ENCODE measurements around the gene CA6. TPM values are rescaled to one million over a fixed set of nuclear protein-coding genes. Genes with fewer than 3 reads are reported as not detected.
"Not testable (repeated sequence)": the region's sequence is repeated elsewhere in the genome, so short reads cannot be mapped to it uniquely, and the experiment has no call there.

CA6 gene
- total RNA-seq, 1 donor from 2014 or later = not detected

GRCh38 chr1:9018333-9018732 lies 72.7 kb downstream of the CA6 start:
- intact Hi-C loops (cut with DNase I) = no loop called here
- H3K4me1 ChIP-seq = no peaks in the 10 kb centered on the region
- H3K9me3 ChIP-seq = no peaks in the 10 kb centered on the region
- DNase-seq (no peak), ATAC-seq (no peak)
- H3K4me3 ChIP-seq = no peak overlapping the region
- H3K27me3 ChIP-seq (ENCODE audit: low read depth) = no peaks in the 10 kb centered on the region
- H3K27ac ChIP-seq = no peak overlapping the region
- H3K36me3 ChIP-seq = no peaks in the 10 kb centered on the region
- TF ChIP-seq, protein P1, sequence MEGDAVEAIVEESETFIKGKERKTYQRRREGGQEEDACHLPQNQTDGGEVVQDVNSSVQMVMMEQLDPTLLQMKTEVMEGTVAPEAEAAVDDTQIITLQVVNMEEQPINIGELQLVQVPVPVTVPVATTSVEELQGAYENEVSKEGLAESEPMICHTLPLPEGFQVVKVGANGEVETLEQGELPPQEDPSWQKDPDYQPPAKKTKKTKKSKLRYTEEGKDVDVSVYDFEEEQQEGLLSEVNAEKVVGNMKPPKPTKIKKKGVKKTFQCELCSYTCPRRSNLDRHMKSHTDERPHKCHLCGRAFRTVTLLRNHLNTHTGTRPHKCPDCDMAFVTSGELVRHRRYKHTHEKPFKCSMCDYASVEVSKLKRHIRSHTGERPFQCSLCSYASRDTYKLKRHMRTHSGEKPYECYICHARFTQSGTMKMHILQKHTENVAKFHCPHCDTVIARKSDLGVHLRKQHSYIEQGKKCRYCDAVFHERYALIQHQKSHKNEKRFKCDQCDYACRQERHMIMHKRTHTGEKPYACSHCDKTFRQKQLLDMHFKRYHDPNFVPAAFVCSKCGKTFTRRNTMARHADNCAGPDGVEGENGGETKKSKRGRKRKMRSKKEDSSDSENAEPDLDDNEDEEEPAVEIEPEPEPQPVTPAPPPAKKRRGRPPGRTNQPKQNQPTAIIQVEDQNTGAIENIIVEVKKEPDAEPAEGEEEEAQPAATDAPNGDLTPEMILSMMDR (IDR thresholded peaks at IDR 0.05) = no peak

DNA sequence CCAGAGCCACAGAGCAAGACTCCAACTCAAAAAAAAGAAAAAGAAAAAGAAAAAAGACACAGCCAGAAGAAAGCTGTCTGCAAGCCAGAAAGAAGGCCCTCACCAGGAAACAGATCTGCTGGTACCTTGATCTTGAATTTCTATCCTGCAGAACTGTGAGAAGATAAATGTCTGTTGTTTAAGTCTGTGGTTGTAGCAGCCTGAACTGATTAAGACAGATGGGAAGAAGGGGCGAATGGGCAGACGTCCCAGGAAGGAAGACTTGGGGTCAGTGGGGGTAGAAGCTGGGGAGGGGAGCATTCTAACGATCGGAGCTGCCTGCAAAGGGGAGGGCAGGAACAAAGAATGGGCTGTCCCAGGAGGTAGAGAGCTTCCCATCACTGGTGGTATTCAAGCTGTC lies 74.2 kb downstream of the CA6 start:
- no peak for ATAC-seq
- intact Hi-C loops (cut with DNase I) = no loop called here

GRCh38 chr1:9020305-9020704 lies 74.6 kb downstream of the CA6 start:
- Histone ChIP-seq H3K27me3 (ENCODE audit: low read depth) (no peaks in the 10 kb centered on the region), H3K36me3 (no peaks in the 10 kb centered on the region), H3K27ac (no peak overlapping the region), H3K9me3 (no peaks in the 10 kb centered on the region), H3K4me3 (no peak overlapping the region), H3K4me1 (no peaks in the 10 kb centered on the region)
- TF ChIP-seq, protein P1 (IDR thresholded peaks at IDR 0.05) = no peak
- no peak for DNase-seq
- ATAC-seq = no peak
- intact Hi-C loops (cut with DNase I) = no loop called here

More for the DNA sequence above, 74.2 kb downstream of the CA6 start:
- no peaks in the 10 kb centered on the region for H3K4me1 ChIP-seq
- H3K4me3 ChIP-seq = no peak overlapping the region
- no peaks in the 10 kb centered on the region for H3K36me3 ChIP-seq
- H3K27ac ChIP-seq = no peak overlapping the region
- TF ChIP-seq, protein P1 (IDR thresholded peaks at IDR 0.05) = no peak
- no peaks in the 10 kb centered on the region for H3K9me3 ChIP-seq
- H3K27me3 ChIP-seq (ENCODE audit: low read depth) = no peaks in the 10 kb centered on the region
- DNase-seq = no peak

DNA sequence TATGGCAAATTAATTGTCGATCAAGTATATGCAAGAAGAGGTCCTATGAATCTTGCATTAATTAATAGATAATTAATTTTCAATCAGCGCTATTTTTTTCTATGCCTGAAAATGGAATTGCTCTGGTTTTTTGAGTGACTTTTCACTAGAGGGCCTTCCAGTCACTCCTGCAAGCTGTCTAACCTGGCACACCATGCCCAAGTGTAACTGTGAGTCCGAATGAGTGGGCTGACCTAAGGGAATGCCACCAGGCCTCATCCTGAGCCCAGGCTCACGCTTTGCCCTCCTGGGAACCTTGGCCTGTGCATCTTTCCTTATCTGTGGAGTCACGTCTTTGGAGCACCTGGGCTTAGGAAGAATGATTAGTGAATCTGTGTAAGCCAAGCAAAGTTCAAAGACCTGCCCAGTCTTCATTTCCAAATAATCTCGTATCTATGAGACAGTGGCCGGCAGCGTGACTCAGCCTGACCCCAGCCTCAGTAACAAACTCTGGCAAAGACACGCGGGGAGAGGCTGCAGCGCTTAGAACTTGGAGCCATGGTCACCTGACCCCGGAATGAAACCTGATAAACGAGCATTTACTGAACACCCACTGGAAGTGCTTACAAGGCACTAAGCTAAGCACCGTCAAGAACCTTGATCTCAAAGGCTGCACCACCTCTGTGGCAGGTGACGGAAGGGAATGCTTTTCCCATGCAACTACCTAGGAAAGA lies 76.5 kb downstream of the CA6 start:
- peak; percentile 31 to 60 for ATAC-seq
- not testable (repeated sequence) for H3K27me3 ChIP-seq (ENCODE audit: low read depth)

DNA sequence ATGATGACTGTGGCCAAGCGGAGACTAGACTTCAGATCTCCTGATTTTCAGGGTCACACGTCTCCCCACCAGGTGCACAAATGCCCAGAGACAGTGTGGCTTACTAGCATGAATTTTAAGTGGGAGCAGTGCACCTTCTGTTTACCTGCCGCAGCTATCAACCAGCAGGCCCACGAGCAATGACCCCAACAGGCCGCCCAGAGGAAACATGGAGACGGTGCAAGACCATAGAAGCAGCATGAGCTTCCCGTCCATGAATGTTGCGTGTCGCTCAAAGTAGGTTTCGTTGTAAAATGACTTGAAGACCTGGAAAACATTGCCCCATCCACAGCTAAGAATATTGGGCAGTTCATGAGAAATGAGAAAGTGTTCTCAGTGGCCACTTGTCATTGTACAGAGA lies 77.1 kb downstream of the CA6 start:
- Histone ChIP-seq H3K27me3 (ENCODE audit: low read depth) (no peaks in the 10 kb centered on the region), H3K27ac (no peak overlapping the region), H3K36me3 (no peaks in the 10 kb centered on the region), H3K9me3 (no peaks in the 10 kb centered on the region), H3K4me3 (no peak overlapping the region), H3K4me1 (no peaks in the 10 kb centered on the region)
- intact Hi-C loops (cut with DNase I) = no loop called here
- DNase-seq = no peak
- TF ChIP-seq, protein P1 (IDR thresholded peaks at IDR 0.05) = no peak
- no peak for ATAC-seq

More for the DNA sequence above, 76.5 kb downstream of the CA6 start:
- H3K27ac ChIP-seq; DNase-seq; intact Hi-C loops (cut with DNase I); H3K36me3 ChIP-seq; H3K4me1 ChIP-seq; H3K9me3 ChIP-seq; H3K4me3 ChIP-seq: not testable (repeated sequence)

Other genes starting within 250 kb of the CA6 start
- 88.5 TPM for gene RERE, start 128.2 kb upstream of the CA6 start, total RNA-seq
- gene ENO1, start 67.2 kb upstream of the CA6 start, total RNA-seq = 580 TPM
- gene SLC2A7, start 80.6 kb downstream of the CA6 start, total RNA-seq = not detected
- gene SLC2A5, start 123.8 kb downstream of the CA6 start, total RNA-seq = 1.7 TPM
- 14.2 TPM for gene GPR157, start 183.2 kb downstream of the CA6 start, total RNA-seq

Data from lower lobe of right lung (tissue), 2 donors.